AG09309 (cell line): ENCODE results near the gene EME1.

ENCODE experiments used
- DNase-seq: peaks from one replicate; pipeline ENCODE4 v3.0.0-alpha.2; 2010; ENCODE audit warnings: low read depth
- H3K4me3 ChIP-seq: 2 replicates; pipeline ENCODE4 v1.5.1; 2011; ENCODE audit warnings: mild to moderate bottlenecking, low read depth, low read length, moderate library complexity; ENCODE audit not compliant: control insufficient read depth
- TF ChIP-seq, protein P1 (sequence below): IDR thresholded peaks from 2 replicates; pipeline ENCODE4 v1.5.1; 2011; ENCODE audit warnings: mild to moderate bottlenecking, low read depth, low read length, inconsistent platforms; ENCODE audit not compliant: insufficient read depth, control insufficient read depth; ENCODE audit errors: missing control alignments

Gene EME1

DNA sequence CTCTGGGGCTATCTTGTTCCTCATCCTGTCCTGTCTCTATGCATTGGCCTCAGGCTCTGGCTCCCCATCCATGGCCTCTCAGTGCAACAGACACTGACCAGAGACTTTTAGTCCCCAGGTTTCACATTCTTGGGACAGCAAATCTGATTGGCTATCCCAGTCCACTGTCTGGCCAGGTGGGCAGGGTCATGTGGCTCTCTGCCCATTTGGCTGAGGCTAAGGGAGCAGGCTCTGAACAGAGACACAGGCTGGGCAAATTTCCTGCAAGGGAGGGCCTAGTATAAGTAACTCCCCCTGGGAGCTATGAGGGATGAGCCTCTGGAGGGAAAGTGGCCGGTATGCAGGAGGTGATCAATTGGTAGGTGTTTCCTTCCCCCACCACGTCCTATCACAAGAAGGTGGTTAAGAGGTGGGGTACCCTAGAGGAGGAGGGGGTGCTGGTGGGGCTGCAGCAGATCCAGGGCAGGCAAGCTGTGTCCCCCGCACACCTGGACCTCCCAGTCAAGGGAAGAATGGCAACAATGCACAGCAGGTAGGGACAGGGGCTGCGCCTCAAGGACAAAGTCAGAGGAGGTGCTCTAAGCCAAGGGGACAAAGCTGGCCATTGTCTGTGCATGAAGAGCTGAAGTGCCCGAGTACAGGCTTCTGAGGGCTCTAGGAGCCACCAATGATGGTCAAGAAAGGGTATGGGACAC lies 13.9 kb upstream of the EME1 start:
- no peak overlapping the region for H3K4me3 ChIP-seq
- no peak for DNase-seq
- TF ChIP-seq, protein P1, sequence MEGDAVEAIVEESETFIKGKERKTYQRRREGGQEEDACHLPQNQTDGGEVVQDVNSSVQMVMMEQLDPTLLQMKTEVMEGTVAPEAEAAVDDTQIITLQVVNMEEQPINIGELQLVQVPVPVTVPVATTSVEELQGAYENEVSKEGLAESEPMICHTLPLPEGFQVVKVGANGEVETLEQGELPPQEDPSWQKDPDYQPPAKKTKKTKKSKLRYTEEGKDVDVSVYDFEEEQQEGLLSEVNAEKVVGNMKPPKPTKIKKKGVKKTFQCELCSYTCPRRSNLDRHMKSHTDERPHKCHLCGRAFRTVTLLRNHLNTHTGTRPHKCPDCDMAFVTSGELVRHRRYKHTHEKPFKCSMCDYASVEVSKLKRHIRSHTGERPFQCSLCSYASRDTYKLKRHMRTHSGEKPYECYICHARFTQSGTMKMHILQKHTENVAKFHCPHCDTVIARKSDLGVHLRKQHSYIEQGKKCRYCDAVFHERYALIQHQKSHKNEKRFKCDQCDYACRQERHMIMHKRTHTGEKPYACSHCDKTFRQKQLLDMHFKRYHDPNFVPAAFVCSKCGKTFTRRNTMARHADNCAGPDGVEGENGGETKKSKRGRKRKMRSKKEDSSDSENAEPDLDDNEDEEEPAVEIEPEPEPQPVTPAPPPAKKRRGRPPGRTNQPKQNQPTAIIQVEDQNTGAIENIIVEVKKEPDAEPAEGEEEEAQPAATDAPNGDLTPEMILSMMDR: no peak

DNA sequence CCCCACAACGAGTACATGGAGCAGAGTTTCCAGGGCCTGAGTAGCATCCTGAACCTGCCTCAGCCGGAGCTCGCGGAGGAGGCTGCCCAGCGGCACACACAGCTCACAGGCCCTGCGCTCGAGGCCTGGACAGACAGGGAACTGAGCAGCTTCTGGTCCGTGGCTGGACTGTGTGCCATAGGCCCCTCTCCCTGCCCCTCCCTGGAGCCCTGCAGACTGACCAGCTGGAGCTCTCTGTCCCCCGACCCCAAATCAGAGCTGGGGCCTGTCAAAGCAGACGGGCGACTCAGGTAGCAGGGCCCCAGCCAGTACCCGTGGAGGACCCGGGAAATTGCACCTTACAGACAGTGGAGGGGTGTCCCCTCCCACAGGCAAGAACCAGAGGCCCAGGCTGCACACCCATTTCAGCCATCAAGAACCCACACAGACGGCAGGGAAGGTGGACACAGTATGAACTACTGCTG lies 13.0 kb upstream of the EME1 start:
- TF ChIP-seq, protein P1: no peak
- DNase-seq: no peak
- H3K4me3 ChIP-seq: no peak overlapping the region

DNA sequence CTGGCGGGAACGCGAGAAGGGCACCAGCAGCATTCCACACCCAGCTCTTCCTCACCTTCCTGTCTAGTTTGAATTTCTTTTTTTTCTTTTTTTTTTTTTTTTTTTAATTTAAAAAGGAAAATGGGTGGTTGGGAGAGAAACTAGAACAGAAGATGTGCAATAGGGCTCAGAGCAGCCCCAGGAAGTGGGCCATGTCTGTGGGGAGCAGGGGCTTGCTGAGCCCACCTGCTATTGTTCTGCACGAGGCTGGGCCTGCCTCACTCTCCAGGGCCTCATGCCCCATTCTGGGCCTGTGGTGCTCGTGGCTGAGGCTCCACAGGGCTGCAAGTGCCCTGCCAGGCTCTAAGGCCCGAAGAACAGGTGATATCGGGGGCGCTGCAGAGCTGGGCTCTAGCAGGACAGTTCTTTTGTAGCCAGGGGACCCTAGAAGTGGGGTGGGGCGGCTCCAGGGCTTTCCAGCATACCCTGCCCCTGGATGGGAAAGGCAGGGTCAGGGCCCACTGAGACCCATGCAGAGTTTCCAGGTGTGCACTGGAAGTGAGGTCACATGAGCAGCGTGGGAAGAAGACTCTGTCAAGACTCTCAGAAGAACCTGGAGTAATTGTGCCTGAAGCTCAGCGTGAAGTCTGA lies 12.4 kb upstream of the EME1 start:
- no peak overlapping the region for H3K4me3 ChIP-seq
- DNase-seq: no peak
- TF ChIP-seq, protein P1: no peak

DNA sequence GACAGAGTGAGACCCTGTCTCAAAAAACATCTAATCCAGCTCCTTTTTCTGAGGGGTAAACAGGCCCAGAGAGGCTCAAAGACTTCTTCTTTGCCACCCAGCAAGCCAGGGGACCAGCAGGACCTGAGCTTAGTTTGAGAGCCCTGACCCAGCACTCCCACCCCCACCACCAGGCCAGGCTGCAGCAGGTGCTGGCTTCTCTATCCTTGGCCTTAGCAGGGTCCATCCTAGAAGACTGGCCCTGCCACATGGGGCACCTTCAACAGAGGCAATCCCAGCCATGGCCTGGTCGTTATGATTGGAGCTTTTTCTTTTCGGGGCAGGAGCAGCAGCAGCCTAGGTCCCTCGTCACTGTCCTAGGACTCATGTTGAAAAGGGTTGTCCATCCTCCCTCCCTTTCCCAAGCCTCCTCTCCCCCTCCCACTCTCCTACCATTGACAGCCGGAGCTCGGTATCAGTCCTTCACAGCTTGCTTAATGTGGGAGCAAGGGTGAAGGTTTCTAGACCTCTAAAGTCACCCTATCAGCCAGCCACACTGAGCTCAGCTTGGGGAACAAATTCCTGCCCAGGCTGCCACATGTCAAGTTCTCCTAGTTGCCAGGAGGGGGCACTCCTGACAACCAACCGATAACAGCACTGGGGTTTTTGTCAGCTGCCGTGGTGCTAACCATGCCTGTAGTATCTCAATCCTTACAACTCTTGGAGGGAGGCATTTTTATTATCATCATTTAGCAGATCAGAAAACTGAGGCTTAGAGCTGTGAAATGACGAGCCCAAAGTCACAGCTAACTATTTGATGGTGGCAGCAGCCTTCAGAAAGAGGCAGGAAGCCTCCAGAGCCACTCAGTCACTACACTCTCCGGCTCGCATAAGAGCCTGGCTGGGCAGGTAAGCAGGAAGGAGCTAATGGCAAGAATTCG lies 11.2 kb upstream of the EME1 start:
- TF ChIP-seq, protein P1: peak; percentile 76
- peak; percentile 28 for DNase-seq
- no peak overlapping the region for H3K4me3 ChIP-seq

DNA sequence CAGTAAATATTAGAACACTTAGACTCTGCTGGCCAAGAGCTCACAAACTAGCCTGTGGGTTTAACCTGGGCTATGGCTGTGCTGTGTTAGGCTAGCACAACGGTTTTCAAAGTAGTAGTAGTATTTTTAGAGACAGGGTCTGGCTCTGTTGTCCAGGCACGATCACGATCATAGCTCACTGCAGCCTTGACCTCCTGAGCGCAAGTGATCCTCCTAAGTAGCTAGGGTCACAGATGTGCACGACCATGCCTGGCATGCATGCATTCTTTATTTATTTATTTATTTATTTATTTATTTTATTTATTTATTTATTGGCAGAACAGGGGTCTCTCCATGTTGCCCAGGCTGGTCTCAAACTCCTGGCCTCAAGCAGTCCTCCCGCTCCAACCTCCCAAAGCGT lies 10.4 kb upstream of the EME1 start:
- DNase-seq: no peak
- H3K4me3 ChIP-seq: no peak overlapping the region
- TF ChIP-seq, protein P1: no peak

DNA sequence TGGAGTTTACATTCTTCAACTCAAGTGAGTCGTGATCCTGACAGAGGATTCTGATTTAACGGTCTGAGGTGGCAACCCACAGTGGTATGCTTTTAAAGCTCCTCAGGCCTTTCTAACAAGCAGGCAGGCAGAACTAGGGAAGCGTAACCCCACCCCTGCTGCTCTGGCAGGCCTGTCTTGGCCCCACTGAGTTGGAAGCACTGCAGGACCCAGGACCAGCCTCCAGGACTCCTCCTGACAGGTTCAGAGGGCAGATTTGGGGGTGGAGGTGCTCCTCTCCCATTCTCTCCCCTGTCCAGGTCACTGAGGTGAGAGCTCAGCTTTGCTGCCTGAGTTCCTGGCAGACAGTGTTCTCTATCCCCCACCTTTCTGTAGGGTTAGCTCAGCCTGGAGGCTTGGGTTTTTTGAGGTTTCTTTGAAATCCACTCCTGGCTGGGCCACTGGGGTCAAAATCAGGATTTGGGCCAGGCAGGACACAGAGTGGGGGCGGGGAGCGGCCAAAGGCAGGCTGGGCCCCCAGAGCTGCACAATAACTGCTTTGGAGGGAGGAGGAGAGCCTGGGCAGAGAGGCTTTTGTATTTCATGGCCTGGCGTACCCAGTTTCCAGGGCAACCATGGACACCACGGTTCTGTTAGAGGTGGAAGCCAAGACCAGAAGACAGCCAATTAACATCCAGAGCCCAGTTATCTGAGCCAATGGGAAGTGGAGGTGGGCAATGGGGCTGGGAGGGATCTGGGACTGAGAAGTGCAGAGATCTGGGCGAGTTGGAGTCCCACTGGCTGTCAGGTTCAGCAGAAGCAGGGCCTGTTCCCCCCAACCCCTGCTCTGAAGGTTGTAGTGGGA lies 9.6 kb upstream of the EME1 start:
- no peak overlapping the region for H3K4me3 ChIP-seq
- TF ChIP-seq, protein P1: no peak
- DNase-seq: no peak
